Activated CD4-positive, alpha-beta T cell treated with anti-CD3 and anti-CD28 coated beads, Interleukin-2, amount 10 ng/mL, durations not matched to agents 7 days and 5 days (primary cell): Measurements from ENCODE around the gene C11orf91. TPM values are rescaled to one million over a fixed set of nuclear protein-coding genes. Genes with fewer than 3 reads are reported as not detected.
"Not testable (repeated sequence)": the region's sequence is repeated elsewhere in the genome, so short reads cannot be mapped to it uniquely, and the experiment has no call there.

Experiments
- CTCF ChIA-PET: fragments of 350-600 bp; sonication (Branson Sonifier 250); formaldehyde crosslinking; loops from one replicate; lab custom pipeline; 2021; ENCODE audit warnings: antibody characterized with exemption; lab: Charles Lee
- POLR2A ChIA-PET: fragments of 350-600 bp; sonication (Branson Sonifier 250); formaldehyde crosslinking; loops from one replicate; lab custom pipeline; 2021; ENCODE audit warnings: antibody characterized with exemption; lab: Charles Lee
- DNase-seq: peaks from one replicate; pipeline ENCODE4 v3.0.0-alpha.2; 2020
- H3K27ac Mint-ChIP-seq: one replicate; pipeline ENCODE4 v1.8.0; 2021; ENCODE audit warnings: mild to moderate bottlenecking, moderate library complexity, mixed read lengths
- H3K27me3 Mint-ChIP-seq: one replicate; pipeline ENCODE4 v1.8.0; 2021; ENCODE audit warnings: mixed read lengths
- H3K36me3 Mint-ChIP-seq: one replicate; pipeline ENCODE4 v1.8.0; 2021; ENCODE audit warnings: low read depth, mixed read lengths
- H3K4me1 Mint-ChIP-seq: one replicate; pipeline ENCODE4 v1.8.0; 2021; ENCODE audit warnings: mixed read lengths
- H3K4me3 Mint-ChIP-seq: one replicate; pipeline ENCODE4 v1.8.0; 2021; ENCODE audit warnings: mild to moderate bottlenecking, moderate library complexity, mixed read lengths
- H3K9me3 Mint-ChIP-seq: one replicate; pipeline ENCODE4 v1.8.0; 2021; ENCODE audit warnings: mixed read lengths
- total RNA-seq, 2 experiments: library from RNA; stranded (reverse); gene quantifications; one replicate each; pipeline ENCODE4 v1.2.3, GENCODE V29; 2021

C11orf91 gene
- total RNA-seq, 2 experiments from 2014 or later = 0.25 to 0.27 TPM

DNA sequence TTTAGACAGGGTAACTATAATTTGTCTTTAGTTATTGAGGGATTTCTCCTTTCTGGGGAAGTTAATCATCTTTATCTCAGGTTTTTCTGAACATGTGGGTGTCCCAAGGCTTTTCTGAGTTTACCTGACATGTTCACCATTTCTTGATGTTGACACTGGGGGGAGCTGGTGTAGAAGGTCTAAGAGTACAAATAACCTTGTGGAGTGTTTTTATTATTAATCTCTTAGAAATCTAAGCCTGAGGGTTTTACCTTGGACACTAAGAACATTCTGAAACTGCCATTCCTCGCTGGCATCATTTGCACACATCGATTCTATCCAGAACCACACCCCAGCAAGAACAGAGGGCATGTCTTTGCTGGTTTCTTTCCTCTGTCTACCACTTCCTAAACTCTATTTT lies 15.6 kb upstream of the C11orf91 start:
- H3K36me3 Mint-ChIP-seq = peaks cover 10% of the 10 kb centered on the region
- CTCF ChIA-PET = interaction anchor here (0.6 to 3.0 kb wide), 7 partner anchors 10 to 91 kb away, joined by 3 to 22 read pairs (median 3); no protein-coding TSS in a partner anchor
- no peaks in the 10 kb centered on the region for H3K27me3 Mint-ChIP-seq
- no peaks in the 10 kb centered on the region for H3K9me3 Mint-ChIP-seq
- POLR2A ChIA-PET = no interaction called here
- DNase-seq = peak; percentile 25
- H3K4me1 Mint-ChIP-seq = peaks cover 10% of the 10 kb centered on the region
- H3K27ac Mint-ChIP-seq = no peak overlapping the region
- no peak overlapping the region for H3K4me3 Mint-ChIP-seq

DNA sequence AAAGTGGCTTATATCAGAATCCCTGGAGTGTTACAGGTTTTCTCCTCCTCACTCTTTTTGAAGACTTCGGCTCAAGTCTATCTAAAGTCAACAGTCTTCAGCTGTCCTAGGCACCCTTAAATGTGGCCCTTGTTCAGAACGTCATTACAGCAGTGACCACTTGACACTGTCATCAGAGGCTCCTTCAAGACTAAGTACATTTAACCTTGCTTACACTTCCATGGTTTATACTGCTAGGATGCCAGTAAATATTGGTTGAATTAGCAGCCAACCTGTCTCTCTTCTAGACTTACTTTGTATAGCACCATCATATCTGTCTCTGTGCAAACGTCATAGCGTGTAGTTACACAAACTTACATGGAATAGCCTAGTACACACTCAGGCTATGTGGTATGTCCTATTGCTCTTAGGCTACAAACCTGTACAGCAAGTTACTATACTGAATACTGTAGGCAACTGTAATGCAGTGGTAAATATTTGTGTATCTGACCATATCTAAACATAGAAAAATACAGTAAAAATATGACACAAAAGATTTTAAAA lies 13.3 kb upstream of the C11orf91 start:
- peaks cover 7% of the 10 kb centered on the region for H3K36me3 Mint-ChIP-seq
- DNase-seq = no peak
- H3K27me3 Mint-ChIP-seq = no peaks in the 10 kb centered on the region
- POLR2A ChIA-PET = no interaction called here
- peaks cover 1% of the 10 kb centered on the region for H3K4me1 Mint-ChIP-seq
- CTCF ChIA-PET = interaction anchor here (0.6 to 1.0 kb wide), 2 partner anchors 28 to 125 kb away, joined by 3 read pairs; no protein-coding TSS in a partner anchor
- no peaks in the 10 kb centered on the region for H3K9me3 Mint-ChIP-seq
- no peak overlapping the region for H3K27ac Mint-ChIP-seq
- H3K4me3 Mint-ChIP-seq = no peak overlapping the region

DNA sequence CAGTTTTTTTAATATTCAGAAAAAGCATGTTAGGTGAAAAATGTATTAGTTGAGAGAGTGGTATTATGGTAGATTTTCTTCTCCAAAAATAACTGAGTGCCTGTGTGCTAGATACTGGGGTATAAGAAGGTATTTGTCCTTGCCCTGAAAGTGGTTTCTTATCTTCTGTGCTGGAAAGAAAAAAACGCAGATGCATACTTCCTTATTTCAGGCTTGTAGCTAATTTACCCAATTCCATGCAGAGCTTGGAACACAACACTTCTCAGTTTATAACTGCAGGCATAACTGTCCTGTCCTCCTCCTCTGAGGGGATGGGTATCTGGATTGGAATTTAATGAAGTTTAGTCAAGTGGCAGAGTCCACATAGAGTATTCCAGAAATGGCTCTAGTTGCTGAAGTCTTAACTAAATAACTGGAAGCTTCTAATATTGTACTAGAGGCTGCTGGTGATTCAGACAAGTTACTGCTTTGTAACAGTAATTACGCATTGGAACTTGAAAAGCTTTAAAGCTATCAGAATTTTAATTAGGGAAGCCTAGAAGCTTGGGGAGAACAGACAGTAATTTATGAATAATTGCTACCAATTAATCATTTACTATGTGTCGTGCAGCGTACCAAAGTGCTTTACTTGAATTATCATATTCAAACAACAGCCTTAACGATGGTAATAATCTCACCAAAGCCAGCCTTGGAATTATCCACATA lies 12.7 kb upstream of the C11orf91 start:
- H3K4me3 Mint-ChIP-seq = no peak overlapping the region
- H3K4me1 Mint-ChIP-seq = peaks cover 1% of the 10 kb centered on the region
- no peak overlapping the region for H3K27ac Mint-ChIP-seq
- no peak for DNase-seq
- no peaks in the 10 kb centered on the region for H3K27me3 Mint-ChIP-seq
- POLR2A ChIA-PET = no interaction called here
- no peaks in the 10 kb centered on the region for H3K9me3 Mint-ChIP-seq
- H3K36me3 Mint-ChIP-seq = peaks cover 11% of the 10 kb centered on the region
- CTCF ChIA-PET = interaction anchor here (1.0 kb wide), 1 partner anchor 29 kb away, joined by 3 read pairs; no protein-coding TSS in a partner anchor

DNA sequence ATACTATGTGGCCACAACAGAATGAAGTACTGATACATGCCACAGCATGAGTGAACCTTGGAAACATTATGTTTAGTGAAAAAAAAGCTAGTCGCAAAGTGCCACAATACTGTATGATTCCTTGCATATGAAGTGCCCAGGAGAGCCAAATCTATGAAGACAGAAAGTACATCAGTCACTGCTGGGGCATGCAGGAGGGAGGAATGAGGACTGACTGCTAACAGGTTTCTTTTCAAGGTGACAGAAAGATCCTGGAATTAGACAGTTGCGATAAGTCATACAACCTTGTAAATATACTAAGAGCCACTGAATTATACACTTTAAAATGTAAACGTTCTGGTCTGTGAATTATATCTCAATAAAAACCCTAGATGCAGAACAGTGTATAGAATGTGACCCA lies 11.8 kb upstream of the C11orf91 start:
- Mint-ChIP-seq H3K36me3 (peaks cover 11% of the 10 kb centered on the region), H3K4me3 (no peak overlapping the region), H3K9me3 (no peaks in the 10 kb centered on the region), H3K27ac (no peak overlapping the region), H3K27me3 (no peaks in the 10 kb centered on the region), H3K4me1 (peaks cover 1% of the 10 kb centered on the region)
- no peak for DNase-seq
- POLR2A ChIA-PET = no interaction called here
- CTCF ChIA-PET = no interaction called here

DNA sequence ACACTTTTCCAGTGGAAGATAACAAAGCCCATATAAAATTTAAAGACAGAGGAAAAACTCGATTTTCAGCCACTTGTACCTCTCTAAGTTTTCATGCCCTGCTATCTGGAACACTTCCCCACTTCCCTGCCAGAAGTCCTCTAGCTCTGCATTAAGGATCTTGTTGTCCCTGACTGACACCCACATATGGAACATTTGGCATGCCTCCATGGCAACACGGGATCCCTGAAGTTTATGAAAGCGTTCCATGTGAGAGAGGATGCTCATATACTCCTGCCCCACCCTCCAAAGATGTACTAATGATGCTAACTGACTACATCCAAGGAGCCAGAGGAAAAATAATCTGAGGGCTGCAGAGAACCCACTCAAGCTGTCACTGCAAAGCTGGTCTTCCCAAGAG lies 8.8 kb upstream of the C11orf91 start:
- Mint-ChIP-seq H3K9me3 (no peaks in the 10 kb centered on the region), H3K27me3 (no peaks in the 10 kb centered on the region), H3K4me3 (no peak overlapping the region), H3K36me3 (peaks cover 16% of the 10 kb centered on the region), H3K27ac (no peak overlapping the region), H3K4me1 (peaks cover 12% of the 10 kb centered on the region)
- ChIA-PET CTCF (interaction anchor here (1.2 to 1.5 kb wide), 3 partner anchors 9 to 33 kb away, joined by 3 read pairs; no protein-coding TSS in a partner anchor), POLR2A (no interaction called here)
- no peak for DNase-seq

DNA sequence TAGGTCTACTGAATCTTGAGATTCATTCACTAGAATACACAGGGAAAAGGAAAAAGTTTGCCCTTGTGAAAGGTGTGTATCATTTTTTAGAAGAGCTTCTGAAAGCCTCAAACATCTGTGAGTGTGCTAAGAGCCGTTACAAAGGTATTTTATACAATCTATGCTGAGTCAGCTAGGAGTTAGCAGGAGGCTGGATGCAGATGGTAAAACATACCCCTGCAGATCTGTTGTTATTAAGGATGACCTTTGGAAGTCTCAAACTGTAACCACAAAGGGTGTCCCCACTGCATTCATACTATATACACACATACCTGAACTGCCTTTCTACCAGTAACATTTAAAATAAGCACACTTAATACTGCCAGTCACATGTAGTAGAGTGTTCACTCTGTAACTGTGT lies 8.4 kb upstream of the C11orf91 start:
- no peaks in the 10 kb centered on the region for H3K27me3 Mint-ChIP-seq
- POLR2A ChIA-PET = no interaction called here
- CTCF ChIA-PET = interaction anchor here (0.7 to 1.7 kb wide), 3 partner anchors 9 to 592 kb away, joined by 3 to 5 read pairs (median 4); no protein-coding TSS in a partner anchor
- H3K4me1 Mint-ChIP-seq = peaks cover 12% of the 10 kb centered on the region
- H3K4me3 Mint-ChIP-seq = no peak overlapping the region
- H3K27ac Mint-ChIP-seq = no peak overlapping the region
- no peaks in the 10 kb centered on the region for H3K9me3 Mint-ChIP-seq
- peaks cover 14% of the 10 kb centered on the region for H3K36me3 Mint-ChIP-seq
- no peak for DNase-seq

DNA sequence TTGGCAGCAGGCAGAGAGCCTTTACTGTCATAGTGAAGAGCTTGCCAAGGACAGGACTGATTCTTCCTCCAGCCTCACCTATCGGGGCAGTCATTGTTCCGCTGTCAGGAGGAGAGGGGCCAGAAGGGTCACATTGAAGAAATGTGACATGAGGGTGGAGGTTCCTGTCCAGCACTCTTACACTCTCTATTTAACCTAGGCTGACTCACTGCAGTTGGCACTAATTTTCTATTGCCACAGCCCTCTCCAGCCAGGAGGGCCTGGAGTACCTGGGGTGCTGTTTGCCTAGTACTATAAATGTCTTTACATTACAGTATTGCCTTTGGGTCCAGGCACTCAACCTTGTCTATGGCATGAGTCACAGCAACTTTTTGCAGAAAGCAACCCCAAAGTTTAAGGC lies 7.2 kb upstream of the C11orf91 start:
- DNase-seq, H3K27me3 Mint-ChIP-seq, POLR2A ChIA-PET, H3K9me3 Mint-ChIP-seq, H3K4me3 Mint-ChIP-seq, H3K27ac Mint-ChIP-seq: not testable (repeated sequence)
- H3K4me1 Mint-ChIP-seq = peaks cover 12% of the 10 kb centered on the region
- CTCF ChIA-PET = interaction anchor here (1.7 to 4.7 kb wide), 3 partner anchors 8 to 35 kb away, joined by 4 to 22 read pairs (median 5); no protein-coding TSS in a partner anchor
- peaks cover 14% of the 10 kb centered on the region for H3K36me3 Mint-ChIP-seq

DNA sequence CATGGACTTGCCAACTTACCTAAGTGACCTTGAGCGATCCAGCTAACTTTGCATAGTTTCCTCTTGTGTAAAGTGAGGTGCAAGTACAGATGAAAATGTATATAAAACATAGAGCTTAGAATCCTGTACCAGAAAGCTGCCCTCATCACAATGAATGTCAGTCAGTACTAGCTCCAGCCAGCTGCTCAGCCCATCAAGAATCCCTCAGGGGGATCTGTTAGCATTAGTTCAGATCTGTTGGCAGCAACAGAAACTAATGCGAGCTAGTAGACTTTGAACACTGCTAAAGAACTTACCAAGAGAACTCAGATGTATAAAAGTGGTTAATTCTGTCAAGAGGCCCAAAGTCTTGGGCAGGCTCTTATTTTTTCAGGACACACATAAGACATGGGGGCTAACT lies 6.3 kb upstream of the C11orf91 start:
- H3K4me1 Mint-ChIP-seq = peaks cover 13% of the 10 kb centered on the region
- H3K9me3 Mint-ChIP-seq = no peaks in the 10 kb centered on the region
- no peaks in the 10 kb centered on the region for H3K27me3 Mint-ChIP-seq
- H3K36me3 Mint-ChIP-seq = peaks cover 14% of the 10 kb centered on the region
- no peak for DNase-seq
- H3K4me3 Mint-ChIP-seq = no peak overlapping the region
- ChIA-PET POLR2A (no interaction called here), CTCF (interaction anchor here (0.6 to 4.7 kb wide), 5 partner anchors 9 to 36 kb away, joined by 3 to 22 read pairs (median 3); no protein-coding TSS in a partner anchor)
- H3K27ac Mint-ChIP-seq = peak overlapping the region; percentile 74

DNA sequence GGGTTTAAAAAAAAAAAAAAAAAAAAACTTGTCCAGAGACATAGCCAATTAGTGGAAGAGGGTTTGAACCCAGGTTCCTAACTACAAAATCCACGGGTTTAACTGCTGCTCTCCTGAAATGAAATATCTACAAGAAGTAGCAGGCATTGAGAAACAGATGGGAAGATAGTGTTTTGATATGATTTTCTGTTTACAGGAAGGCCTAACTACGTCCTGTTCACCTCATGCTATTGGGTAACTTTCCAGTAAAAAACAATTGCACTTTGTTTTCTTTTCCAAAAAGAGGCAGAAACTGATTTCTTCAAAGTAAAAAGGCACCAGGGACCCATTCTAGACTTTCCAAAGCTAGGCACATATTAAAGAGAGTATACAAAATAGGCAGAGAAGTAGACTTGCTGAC lies 5.9 kb upstream of the C11orf91 start:
- Mint-ChIP-seq H3K27me3 (peaks cover 2% of the 10 kb centered on the region), H3K4me3 (no peak overlapping the region), H3K36me3 (peaks cover 14% of the 10 kb centered on the region), H3K9me3 (no peaks in the 10 kb centered on the region), H3K27ac (peak overlapping the region; percentile 74), H3K4me1 (peaks cover 15% of the 10 kb centered on the region)
- no peak for DNase-seq
- ChIA-PET POLR2A (no interaction called here), CTCF (interaction anchor here (0.6 to 4.7 kb wide), 5 partner anchors 10 to 36 kb away, joined by 3 to 22 read pairs (median 3); no protein-coding TSS in a partner anchor)

DNA sequence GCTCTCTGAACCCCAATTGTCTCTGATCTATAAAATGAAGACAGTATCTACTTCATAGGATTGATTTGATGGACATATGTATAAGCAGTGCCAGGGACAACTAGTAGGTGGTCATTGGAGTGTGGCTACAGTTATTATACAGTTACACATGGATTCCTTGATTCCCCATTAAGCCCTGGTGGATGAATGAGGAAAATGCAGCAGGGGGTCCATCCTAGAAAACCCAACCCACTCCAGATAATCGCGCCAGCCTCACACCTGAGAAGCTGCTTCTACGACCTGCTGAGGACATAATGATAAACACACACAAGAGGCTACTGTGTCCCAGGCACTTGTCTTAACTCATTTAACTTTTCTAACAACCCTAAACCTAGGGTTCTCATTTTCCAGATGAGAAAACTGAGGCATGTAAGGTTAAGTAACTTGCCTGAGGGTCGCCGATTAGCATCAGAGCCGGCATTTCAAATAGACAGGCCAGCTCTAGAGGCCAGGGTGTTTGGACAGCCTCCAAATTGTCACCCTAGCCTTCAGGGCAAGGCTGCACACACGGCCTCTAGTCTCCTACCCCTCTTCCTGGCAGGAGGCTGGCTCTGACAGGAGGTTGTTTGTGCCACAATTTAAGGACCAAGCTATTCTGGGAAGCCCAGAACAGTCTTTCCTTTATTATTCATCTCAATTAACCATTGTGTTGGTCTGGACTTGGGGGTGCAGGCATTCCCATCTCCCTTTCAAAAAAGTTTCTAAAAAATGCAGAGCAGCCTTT lies 3.8 kb upstream of the C11orf91 start:
- no peak overlapping the region for H3K4me3 Mint-ChIP-seq
- CTCF ChIA-PET = interaction anchor here (0.9 to 4.7 kb wide), 3 partner anchors 9 to 13 kb away, joined by 3 to 22 read pairs (median 3); no protein-coding TSS in a partner anchor
- no peak for DNase-seq
- H3K36me3 Mint-ChIP-seq = peaks cover 13% of the 10 kb centered on the region
- H3K27me3 Mint-ChIP-seq = peaks cover 5% of the 10 kb centered on the region
- peaks cover 27% of the 10 kb centered on the region for H3K4me1 Mint-ChIP-seq
- no peaks in the 10 kb centered on the region for H3K9me3 Mint-ChIP-seq
- no peak overlapping the region for H3K27ac Mint-ChIP-seq
- POLR2A ChIA-PET = interaction anchor here (0.7 kb wide), 1 partner anchor 12 kb away, joined by 3 read pairs; no protein-coding TSS in a partner anchor

DNA sequence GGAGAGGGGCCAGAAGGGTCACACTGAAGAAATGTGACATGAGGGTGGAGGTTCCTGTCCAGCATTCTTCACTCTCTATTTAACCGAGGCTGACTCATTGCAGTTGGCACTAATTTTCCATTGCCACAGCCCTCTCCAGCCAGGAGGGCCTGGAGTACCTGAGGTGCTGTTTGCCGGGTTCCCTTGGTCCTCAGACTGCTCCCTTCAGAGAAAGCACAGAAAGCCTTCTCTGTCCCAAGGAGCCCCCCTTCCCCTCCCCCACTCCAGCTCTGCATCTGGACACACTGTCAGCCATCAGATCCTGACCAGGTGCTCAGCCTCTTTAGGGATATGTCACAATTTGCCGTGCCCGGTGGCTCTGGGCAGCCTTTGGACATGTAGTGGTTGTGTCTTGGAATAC lies 3.2 kb upstream of the C11orf91 start:
- CTCF ChIA-PET = interaction anchor here (4.7 kb wide), 1 partner anchor 12 kb away, joined by 22 read pairs; no protein-coding TSS in a partner anchor
- H3K36me3 Mint-ChIP-seq = peaks cover 7% of the 10 kb centered on the region
- no peak for DNase-seq
- peaks cover 5% of the 10 kb centered on the region for H3K27me3 Mint-ChIP-seq
- POLR2A ChIA-PET = no interaction called here
- H3K4me3 Mint-ChIP-seq = no peak overlapping the region
- H3K27ac Mint-ChIP-seq = no peak overlapping the region
- H3K4me1 Mint-ChIP-seq = peaks cover 30% of the 10 kb centered on the region
- H3K9me3 Mint-ChIP-seq = no peaks in the 10 kb centered on the region

DNA sequence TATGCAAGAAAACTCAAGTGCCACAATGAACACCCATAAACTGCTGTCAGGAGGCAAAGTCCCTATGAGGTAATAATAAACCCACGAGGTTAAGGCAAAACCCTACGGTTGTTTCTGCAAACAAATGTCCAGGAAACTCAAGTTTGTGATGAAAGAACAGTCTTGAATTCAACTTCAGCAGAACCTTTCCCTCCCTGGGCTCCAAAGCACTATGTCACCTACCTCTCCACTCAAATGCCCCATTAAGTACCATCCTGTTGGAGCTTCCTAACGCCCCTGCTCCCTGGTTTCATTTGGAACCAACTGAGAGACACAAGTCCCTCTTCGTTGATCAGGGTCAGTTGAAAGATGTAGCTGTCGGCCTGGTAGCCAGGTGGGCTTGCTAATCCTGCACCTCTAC lies 2.6 kb upstream of the C11orf91 start:
- Mint-ChIP-seq H3K36me3 (peaks cover 5% of the 10 kb centered on the region), H3K4me1 (peaks cover 30% of the 10 kb centered on the region), H3K27me3 (peaks cover 7% of the 10 kb centered on the region), H3K4me3 (no peak overlapping the region), H3K27ac (no peak overlapping the region), H3K9me3 (no peaks in the 10 kb centered on the region)
- ChIA-PET CTCF (no interaction called here), POLR2A (no interaction called here)
- no peak for DNase-seq
